Hematopoietic multipotent progenitor cell (in vitro differentiated cells): Measurements from ENCODE around the gene LRRC3C. TPM values are rescaled to one million over a fixed set of nuclear protein-coding genes. Genes with fewer than 3 reads are reported as not detected.
"Not testable (repeated sequence)": the region's sequence is repeated elsewhere in the genome, so short reads cannot be mapped to it uniquely, and the experiment has no call there.

Experiments
- DNase-seq, 3 donors: peaks; one replicate each; pipeline ENCODE4 v3.0.0-alpha.2; 2011 to 2015; ENCODE audit warnings: low read depth in 2 of 3, low spot score in 2 of 3
- total RNA-seq: library from RNA; depleted of rRNA; stranded (reverse); fragments of >200 nt; gene quantifications from one replicate; pipeline ENCODE4 v1.2.3, GENCODE V29; 2012

Gene LRRC3C, protein sequence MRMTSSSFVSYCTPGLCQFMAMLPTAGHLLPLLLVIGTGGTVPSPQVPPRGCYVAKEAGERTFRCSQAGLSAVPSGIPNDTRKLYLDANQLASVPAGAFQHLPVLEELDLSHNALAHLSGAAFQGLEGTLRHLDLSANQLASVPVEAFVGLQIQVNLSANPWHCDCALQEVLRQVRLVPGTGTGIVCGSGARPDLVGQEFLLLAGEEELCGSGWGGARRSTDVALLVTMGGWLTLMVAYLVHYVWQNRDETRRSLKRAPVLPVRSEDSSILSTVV
- total RNA-seq: under 0.01 TPM

DNA sequence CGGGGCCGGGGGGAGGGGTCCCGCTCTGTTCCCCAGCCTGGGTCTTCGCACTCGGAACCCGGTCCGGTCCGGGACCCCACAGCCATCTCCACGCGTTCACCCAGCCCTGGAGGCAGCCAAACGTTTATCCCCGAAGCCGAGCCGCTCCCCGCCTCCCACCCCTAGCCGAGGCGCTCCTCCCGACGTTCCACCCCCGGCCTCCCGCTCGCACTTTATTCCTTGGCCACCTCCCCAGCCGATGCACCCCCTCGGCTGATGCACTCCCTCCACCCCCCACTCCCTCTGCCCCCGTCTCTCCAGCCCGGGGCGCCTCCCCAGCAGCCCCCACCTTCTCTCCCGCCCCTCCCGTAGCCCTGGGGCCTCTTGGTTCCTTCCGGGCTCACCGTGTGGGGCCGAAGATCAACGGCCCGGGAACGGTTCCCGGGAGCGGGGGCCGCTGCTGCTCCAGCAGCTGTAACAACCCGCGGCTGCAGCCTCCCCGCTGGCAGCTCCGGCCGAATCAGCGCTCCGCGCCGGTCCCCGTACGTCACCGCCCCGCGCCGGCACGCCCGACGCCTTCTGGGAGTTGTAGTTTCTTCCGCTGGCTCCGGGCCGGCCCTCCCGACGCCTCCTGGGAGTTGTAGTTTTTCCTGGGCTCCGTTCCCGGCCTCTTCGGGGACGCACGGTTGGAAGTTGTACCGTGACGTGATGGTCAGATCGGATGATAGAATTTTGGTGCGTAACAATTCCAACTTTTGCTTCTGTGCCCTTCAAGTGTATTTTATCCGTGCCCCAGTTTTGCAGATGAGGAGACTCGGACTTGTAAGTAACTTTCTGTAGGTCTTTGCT is at the start of gene LRRC3C, which contains the start of gene ORMDL3:
LRRC3C (plus strand) TSS at position 632 of the 828 bp plus-strand sequence. CDS start 13,792 bp downstream, outside the sequence.
ORMDL3 (minus strand) TSS at position 501 of the 828 bp plus-strand sequence. CDS start 3,398 bp downstream, outside the sequence.
- peak; percentile 83 to 91 (median 89) for DNase-seq

DNA sequence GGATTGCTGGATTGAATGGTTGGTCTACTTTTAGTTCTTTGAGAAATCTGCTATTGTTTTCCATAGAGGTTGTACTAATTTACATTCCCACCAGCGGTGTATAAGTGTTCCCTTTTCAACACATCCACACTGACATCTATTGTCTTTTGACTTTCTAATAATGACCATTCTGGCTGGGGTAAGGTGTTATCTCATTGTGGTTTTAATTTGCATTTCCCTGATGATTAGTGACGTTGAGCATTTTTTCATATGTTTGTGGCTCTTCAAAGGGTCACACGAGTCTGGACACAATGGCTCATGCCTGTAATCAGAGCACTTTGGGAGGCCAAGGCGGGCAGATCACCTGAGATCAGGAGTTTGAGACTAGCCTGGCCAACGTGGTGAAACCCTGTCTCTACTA is 41.4 kb upstream of the LRRC3C start:
- not testable (repeated sequence) for DNase-seq

DNA sequence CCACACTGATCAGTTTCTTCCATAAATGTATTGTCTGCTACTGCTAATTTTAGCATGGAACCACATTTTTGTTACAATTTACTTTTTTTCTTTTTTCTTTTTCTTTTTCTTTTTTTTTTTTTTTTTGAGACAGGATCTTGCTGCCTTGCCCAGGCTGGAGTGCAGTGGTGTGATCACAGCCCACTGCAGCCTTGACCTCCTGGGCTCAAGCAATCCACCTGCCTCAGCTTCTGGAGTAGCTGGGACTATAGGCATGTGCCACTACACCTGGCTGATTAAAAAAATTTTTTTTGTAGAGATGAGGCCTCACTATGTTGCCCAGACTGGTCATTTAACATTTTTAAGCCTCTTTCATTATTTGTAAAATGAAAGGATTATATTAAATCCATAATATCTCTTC is 40.5 kb upstream of the LRRC3C start:
- DNase-seq: no peak

DNA sequence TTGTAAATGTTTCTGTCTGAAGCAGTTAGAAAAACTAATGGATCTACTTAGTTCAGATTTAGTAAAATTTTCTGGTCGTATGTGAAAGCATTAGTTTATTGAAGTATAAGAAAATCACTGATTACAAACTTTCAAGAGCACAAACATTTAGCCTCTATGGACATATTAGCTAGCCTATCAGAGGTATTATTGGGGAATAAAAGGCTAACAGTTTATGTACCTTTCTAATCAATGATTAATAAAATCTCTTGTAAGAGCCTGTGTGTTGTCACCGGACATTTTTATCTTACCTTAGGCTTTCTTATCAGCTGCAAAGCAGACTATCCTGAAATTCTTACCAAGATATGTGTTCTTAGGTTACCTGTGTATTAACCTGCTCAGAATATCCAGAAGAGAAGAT is 38.3 kb upstream of the LRRC3C start:
- DNase-seq: no peak

DNA sequence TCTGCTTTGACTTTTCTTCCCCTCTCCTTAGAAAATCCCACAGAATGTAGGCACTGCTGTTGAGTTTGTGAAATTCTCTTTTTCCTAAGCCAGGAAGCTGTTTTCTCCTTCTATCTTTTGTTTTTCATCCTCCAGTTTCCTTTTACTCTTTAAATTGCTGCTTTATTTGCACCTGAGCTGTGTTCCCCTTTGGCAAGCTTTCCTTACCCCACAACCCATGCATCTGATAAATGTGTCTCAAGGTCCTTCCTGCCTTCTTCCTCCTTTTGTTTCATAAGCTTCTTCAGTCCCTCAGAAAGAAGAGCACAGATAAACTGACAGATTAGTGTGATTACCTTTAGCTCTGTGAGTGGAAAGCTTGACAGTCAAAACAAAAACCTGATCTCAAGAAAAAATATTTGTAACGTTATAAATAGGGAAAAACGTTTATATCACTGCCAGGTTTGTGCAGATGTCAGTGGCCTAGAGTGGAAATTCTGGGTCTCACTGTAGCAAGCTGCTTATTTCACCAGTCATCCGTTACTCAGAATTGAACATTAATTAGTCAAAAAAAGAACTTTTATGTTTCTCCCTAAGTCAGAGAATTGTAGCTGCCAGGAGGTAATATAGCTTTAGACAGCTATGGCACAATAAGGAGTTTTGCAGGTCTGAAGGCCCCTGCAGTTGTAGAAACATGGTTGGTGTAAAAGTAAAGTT is 32.7 kb upstream of the LRRC3C start:
- no peak for DNase-seq

DNA sequence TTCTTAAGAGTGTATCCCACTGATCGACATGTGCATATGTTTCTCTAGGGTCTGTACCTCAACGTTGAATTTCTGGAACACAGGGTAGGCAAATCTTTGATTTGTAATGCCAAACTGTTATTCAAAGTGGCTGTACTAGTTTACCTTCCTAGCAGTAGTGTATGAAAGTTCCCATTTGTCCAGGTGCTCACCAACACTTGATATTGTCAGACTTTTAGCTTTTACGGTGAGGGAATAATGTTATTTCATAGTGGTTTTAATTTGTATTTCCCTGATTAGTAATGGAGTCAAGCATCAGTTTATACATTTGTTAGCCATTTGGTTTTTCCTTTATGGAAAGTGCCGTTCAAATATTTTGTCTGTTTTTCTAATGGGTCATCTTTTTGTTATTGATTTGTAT is 29.4 kb upstream of the LRRC3C start:
- DNase-seq: no peak

DNA sequence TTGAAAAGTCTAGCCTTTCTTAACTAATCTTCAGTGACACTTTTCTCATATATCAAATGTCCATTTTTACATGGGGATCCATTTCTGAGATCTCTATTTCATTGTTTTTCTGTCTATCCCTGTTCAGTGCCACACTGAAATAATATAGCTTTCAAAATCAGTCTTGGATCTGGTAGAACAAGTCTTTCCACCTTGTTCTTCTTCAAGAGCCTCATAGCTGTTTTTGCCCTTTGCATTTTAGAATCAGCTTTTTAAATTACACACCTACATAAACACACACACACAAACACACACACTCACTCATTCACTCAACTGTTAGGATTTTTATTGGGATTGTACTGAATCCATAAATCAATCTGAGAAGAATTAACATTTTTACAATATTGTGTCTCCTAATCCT is 28.3 kb upstream of the LRRC3C start:
- no peak for DNase-seq

DNA sequence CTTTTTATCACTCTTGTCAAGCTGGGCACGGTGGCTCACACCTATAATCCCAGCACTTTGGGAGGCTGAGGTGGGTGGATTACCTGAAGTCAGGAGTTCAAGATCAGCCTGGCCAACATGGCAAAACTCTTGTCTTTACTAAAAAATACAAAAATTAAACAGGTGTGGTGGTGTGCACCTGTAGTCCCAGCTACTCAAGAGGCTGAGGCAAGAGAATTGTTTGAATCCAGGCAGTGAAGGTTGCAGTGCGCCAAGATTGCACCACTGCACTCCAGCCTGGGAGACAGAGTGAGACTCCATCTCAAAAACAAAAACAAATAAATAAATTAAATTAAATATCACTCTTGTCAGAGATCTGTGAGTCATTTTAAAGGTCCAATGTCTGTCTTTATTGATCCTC is 25.5 kb upstream of the LRRC3C start:
- not testable (repeated sequence) for DNase-seq

DNA sequence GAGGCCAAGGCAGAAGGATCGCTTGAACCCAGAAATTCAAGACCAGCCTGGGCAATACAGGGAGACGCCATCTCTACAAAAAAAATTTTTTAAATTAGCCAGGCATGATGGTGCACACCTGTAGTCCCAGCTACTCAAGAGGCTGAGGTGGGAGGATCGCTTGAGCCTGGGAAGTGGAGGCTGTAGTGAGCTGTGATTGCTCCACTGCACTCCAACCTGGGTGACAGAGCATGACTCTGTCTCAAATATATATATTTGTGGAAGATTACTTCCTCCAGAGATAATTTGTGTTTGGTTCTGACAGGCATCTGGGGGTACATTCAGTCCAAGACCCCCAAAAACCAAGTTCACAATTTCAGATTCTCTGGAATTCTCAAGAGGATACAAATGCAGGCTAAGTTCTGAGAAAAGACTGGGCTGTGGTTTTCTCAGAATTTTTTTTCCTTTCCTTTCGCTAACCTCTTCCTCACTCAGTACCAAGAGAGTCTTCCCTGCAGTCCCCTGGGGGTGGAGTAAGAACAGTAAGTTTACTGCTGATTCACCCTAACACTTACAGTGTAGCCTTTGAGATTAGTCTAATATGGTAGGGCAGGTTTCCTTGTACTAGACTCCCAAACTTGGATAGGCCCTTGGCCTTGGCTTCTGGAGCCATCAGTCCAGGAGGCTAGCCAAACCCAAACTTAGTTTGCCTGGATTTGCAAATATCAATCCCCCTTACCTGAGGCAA is 24.2 kb upstream of the LRRC3C start:
- peak in 2 of 3 donors; percentile 44 to 69 for DNase-seq

DNA sequence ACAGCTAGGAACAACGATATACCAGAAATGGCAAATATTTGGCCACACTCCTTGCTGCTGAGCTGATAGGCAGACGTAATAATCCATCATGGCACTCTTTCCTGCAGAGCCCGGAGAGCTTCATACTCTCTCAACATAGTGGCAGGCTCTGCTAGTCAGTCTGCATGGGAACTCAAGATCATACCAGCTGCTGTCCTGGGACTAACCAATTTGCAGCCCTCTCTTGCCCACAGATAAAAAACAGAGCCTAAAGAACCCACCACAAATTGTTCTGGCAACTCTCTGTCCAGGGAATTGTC is 22.6 kb upstream of the LRRC3C start:
- no peak for DNase-seq

DNA sequence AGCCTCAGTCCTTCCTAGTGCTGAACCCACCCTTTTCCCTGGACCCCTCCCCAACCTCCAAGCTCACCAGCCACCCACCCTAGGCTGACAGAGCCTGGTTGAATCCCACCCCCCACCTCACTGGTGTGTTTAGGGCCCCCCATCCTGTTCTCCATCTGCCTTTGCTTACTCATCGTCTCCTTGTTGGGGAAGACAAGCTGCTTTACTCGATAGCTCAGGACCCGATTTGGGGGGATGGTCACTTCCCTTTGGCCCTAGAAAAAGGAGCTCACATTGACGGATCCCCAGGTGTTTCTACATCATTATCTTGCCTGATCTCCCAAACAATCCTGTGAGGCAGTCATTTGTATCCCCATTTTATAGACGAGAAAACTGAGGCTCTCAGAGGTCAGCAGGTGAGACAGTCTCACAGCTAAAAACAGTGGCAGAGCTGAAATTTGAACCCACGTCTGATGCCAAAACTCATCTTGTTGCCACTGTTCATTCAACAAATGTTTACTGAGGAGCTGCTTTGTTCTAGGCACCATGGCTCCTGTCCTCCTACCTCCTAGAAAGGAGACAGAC is 18.7 kb upstream of the LRRC3C start:
- DNase-seq: no peak

DNA sequence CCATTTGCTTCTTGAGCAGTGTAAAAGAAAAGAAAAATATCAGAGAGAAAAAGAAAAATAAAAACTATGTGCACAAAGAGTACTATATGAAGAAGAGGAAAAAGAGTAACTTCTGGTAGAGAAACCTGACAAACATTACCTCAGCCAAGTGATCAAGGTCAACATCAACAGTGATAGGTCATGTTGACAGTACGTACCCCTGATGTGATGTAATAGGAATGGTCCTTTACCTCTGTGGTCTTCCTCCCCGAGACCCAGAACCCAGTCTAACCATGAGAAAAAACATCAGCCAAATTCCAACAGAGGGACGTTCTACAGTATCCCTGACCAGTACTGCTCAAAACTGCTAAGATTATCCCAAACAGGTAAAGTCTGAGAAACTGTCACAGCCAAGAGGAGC is 13.5 kb upstream of the LRRC3C start:
- no peak for DNase-seq

DNA sequence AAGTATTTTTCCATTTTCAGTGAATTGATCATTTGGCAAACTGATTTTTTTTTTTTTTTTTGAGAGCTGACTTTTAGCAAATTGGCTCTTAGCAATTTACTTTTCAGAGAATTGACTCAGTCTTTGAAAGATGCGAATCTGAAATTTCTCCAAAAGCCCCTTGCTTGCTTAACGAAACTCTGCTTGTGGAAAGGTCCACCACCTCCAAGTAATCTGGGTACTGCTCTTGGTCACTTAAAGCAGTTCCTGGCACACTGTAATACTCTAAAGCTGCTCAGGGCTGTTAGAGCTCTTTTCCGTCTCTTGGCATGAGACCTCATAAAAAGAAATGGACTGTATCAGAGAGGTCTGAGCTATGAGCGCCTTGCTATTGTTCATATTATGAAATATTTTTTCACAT is 12.0 kb upstream of the LRRC3C start:
- DNase-seq: no peak

DNA sequence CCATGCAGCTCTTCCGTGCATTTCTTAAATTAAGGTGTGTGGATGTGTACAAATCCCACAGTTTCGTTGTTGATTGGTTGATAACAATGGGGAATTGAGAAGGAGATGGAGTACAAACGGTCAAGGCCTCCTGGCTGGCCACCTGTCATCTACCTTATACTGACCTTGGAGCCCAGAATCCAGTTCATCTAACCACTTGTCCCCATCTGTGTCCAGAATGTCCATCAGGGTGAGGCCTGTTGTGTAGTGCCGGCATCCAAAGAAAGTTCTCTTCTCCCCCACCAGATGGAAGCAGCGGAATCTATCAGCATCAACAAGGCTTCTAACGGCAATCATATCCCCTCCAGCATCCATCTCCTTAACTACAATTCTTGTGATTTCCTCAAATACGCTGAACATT is 10.6 kb upstream of the LRRC3C start:
- DNase-seq: no peak

DNA sequence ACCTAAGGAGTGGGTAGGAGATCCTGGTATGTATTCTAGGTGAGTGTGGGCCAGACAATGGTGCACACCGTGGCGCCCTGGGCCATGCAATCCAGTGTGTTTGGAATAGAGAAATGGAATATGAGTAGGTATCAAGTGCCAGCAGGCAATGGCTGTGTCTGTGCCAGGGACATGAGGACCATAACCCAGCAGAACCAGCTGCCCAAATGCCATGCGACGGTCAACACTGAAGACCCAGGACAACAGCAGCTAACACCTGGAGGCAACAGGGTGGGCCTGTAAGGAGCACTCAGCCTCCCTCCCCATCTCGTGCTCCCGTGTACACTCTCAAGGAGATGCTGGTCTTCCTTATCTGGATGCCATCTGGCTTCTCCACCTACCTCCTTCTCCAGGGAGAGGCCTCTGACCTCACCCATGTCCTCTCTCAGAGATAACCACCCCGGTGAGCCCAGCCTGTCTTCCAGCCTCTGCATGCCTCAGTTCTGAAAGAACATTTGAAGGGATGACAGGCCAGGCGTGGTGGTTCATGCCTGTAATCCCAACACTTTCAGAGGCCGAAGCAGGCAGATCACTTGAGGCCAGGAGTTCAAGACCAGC is 8.3 kb upstream of the LRRC3C start:
- no peak for DNase-seq

DNA sequence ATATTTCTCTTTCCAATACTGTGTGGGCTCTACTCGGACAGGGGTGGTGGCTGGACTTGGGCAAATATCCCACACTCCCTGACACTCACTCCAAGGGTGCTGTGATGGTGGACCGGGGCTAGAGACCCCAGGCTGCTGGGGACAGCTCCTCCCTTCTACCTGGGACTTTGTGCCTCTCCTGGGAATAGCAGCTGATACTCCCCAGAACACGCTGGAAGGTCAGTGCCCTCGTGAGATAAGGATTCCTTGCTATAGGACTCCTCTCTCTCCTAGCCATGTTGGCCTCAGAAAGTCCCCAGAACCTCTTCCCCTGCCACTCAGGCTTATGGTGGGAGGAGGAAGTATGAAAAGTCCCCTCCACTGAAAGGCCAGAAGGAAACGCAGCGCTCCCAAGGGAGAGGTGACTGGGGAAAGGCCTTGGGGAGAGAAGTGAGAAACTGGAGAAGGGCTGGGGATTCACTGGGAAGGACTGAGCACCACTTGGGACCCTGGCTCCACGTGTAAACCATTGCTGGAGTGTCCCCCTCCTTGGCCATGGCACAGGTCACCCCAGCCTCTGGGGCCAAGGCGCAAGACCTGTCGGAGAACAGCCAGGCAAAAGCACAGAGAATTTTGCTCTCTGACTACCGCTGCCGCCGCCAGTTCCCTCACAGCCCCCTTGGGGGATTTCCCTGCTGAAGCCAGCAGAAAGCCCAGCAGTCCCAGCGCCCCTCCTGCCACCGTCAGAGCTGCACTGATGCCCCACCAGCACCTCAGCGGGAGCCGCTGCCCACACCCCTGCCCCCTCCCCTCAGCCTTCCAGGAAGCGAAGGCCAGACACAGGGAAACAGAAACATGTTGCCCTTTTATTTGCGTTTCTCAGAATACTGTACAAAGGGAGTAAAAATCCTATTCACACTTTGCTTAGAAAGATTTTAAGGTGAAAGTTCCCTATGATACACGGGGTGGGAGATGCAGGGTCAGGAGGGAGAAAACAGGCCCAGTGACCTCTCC is 7.0 kb upstream of the LRRC3C start:
- DNase-seq: peak in 2 of 3 donors; percentile 21 to 42

DNA sequence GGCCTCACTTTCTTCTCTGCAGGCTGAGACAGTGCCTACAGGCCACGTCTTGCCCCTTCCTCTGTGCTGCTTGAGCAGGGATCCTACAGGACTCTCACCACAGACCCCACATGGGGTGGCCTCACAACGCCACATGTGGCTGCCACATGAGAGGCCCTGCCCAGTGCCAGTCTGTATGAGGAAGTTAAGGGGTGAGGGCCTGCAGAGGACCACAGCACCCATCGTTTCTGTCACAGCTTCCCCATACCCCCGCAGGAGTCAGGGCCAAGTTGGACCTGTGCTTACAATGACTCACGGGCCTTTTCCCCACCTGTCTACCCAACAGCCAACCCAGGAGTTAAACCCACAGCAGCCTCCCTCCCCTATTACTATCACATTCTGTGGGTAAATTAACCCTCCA is 6.2 kb upstream of the LRRC3C start:
- peak in 2 of 3 donors; percentile 16 to 42 for DNase-seq

DNA sequence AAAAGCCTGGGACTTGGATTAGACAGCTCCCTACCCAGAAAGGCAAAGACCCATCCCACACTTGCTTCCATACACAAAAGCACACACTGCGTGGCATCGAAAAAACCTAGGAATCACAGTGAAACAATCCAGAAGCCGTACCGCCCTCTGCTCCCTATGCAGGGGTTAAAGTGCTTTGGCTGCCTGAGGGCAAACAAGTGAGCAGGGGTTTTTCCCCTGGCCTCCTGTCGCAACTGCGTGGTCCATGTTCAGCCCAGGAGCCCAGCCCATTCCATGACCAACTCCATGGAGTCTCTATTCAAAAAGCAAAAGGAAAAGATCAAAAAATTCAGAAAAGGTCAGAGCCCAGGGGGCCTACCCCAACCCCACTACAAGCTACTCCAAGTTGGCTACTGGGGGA is 5.5 kb upstream of the LRRC3C start:
- no peak for DNase-seq

DNA sequence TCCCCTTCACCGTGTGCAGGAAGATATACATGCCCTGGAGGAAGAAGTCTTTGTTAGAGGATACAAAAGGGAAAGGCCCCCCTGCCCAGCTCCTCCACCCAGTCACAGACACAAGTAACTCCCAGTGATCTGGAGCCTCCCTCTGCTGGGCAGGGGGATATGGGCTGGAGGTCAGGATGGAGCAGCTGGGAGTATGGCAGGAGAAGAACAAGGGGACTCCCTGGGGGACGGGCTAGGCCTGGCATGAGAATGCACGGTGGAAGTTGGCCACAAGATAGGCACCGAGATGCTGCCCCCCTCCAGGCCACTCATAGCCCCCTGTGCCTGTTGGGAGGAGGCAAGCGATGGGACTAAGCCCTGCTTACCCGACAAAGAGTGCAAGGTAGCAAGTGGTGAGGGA is 4.3 kb upstream of the LRRC3C start:
- no peak for DNase-seq
